Colonic mucosa (tissue), 4 donors: ENCODE data around the gene CENPVL1. TPM values are rescaled to one million over a fixed set of nuclear protein-coding genes. Genes with fewer than 3 reads are reported as not detected.

Experiments used
- DNase-seq: peaks from one replicate; pipeline ENCODE4 v3.0.0-alpha.2; 2020
- H3K27ac ChIP-seq: fragments of 200-600 bp; one replicate; pipeline ENCODE4 v1.8.0; 2021
- H3K27me3 ChIP-seq: fragments of 200-600 bp; one replicate; pipeline ENCODE4 v1.8.0; 2021
- H3K36me3 ChIP-seq: fragments of 200-600 bp; one replicate; pipeline ENCODE4 v1.8.0; 2021
- H3K4me1 ChIP-seq: fragments of 200-600 bp; one replicate; pipeline ENCODE4 v1.8.0; 2021; ENCODE audit warnings: mild to moderate bottlenecking
- H3K4me3 ChIP-seq: fragments of 200-600 bp; one replicate; pipeline ENCODE4 v1.8.0; 2021
- H3K9ac ChIP-seq, 2 donors: one replicate each; pipeline ENCODE4 v1.7.0; 2013; ENCODE audit warnings: control low read depth in 2 of 2, low read depth in 2 of 2, low read length in 2 of 2
- H3K9me3 ChIP-seq: fragments of 200-600 bp; one replicate; pipeline ENCODE4 v1.8.0; 2021
- intact Hi-C: fragments of 100-400 bp; cut with DNase I; formaldehyde crosslinking; loops from one replicate; pipeline ENCODE4 v1.14.1; 2022
- total RNA-seq, 2 donors: library from RNA; stranded (reverse); fragmentation: NEBNext Ultra II Directional in 1 of 2; extraction: Animal tissue kit (Norgen Biotek cat#: 25700) in 1 of 2; gene quantifications; one replicate each; pipeline ENCODE4 v1.2.1, GENCODE V29; 2021
- TF ChIP-seq, protein P1 (sequence below): fragments of 200-600 bp; IDR thresholded peaks from one replicate; pipeline ENCODE4 v1.8.0; 2022; ENCODE audit warnings: antibody characterized with exemption, mild to moderate bottlenecking
- donor health status: healthy.
- donor health status: DM: no; HTN: no; CAD: no.
- donor health status: DM: no; HTN: no; CAD: no.

Gene CENPVL1
- total RNA-seq, 2 donors from 2014 or later: not detected

DNA sequence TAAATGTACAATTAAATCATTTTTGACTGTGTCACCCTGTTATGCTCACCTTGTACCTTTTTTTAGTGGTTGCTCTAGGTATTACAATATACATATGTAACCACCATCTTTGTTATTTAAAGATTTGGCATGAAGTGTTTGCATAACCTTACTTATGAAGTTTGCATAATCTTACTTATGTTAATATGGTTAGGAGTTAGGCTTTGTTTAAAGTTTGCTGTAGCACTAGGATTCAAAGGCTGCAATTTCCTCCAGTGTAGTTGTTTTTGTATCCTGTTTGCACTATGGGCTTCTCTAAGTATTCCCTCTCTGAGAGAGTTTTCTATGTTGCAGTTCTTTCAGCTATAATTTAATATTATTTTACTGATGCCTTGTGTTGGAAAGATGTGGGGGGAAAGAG lies 17.9 kb downstream of the CENPVL1 start:
- no peaks in the 10 kb centered on the region for H3K27me3 ChIP-seq
- TF ChIP-seq, protein P1, sequence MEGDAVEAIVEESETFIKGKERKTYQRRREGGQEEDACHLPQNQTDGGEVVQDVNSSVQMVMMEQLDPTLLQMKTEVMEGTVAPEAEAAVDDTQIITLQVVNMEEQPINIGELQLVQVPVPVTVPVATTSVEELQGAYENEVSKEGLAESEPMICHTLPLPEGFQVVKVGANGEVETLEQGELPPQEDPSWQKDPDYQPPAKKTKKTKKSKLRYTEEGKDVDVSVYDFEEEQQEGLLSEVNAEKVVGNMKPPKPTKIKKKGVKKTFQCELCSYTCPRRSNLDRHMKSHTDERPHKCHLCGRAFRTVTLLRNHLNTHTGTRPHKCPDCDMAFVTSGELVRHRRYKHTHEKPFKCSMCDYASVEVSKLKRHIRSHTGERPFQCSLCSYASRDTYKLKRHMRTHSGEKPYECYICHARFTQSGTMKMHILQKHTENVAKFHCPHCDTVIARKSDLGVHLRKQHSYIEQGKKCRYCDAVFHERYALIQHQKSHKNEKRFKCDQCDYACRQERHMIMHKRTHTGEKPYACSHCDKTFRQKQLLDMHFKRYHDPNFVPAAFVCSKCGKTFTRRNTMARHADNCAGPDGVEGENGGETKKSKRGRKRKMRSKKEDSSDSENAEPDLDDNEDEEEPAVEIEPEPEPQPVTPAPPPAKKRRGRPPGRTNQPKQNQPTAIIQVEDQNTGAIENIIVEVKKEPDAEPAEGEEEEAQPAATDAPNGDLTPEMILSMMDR: no peak
- intact Hi-C loops: no loop called here

DNA sequence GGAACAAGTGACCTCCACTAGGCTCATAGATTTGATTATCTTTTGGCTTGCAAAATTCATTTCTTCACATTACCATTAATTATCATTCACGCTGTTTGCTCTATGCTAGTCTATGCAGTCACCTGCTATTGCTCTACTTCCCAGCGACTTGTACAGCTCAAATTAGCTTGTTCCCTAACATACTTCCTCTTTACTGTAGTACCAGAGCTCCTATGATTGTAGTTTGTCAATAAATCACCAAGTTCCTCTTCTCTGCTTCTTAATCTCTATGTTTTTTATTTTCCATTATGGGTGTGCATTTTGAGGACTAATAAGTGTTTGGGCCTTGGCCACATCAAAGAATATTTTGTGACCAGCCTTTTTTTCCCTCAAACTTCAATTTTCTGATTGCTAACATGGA lies 26.8 kb downstream of the CENPVL1 start:
- Histone ChIP-seq H3K27ac (no peak overlapping the region), H3K9me3 (no peaks in the 10 kb centered on the region), H3K9ac (no peak overlapping the region), H3K27me3 (no peaks in the 10 kb centered on the region), H3K36me3 (no peaks in the 10 kb centered on the region), H3K4me3 (no peak overlapping the region), H3K4me1 (no peaks in the 10 kb centered on the region)
- DNase-seq: no peak
- intact Hi-C loops: no loop called here
- TF ChIP-seq, protein P1: no peak

More for the DNA sequence above, 17.9 kb downstream of the CENPVL1 start:
- H3K36me3 ChIP-seq: no peaks in the 10 kb centered on the region
- no peaks in the 10 kb centered on the region for H3K9me3 ChIP-seq
- no peaks in the 10 kb centered on the region for H3K4me1 ChIP-seq
- no peak overlapping the region for H3K9ac ChIP-seq
- no peak overlapping the region for H3K4me3 ChIP-seq
- DNase-seq: no peak
- no peak overlapping the region for H3K27ac ChIP-seq

DNA sequence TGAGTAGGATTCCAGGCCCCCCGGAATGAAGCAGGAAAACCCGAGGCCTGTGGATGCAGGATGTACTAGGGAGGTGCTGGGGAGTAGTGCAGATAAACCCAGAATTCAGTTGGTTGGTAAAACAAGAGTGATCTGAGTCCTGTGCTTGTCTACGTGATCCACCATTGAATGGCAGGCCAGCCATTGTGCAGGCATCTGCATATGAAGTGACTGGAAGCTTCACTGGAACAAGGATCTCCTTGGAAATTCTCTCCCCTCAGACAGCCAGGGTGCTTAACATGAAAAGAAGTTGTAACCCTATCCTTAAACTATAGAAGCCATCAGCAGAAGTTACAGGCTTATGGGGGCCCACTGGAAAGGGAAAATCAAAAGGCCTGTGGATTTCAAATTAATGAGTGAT lies 32.3 kb downstream of the CENPVL1 start:
- no peaks in the 10 kb centered on the region for H3K27me3 ChIP-seq
- no peaks in the 10 kb centered on the region for H3K4me1 ChIP-seq
- H3K9ac ChIP-seq: no peak overlapping the region
- no peak overlapping the region for H3K27ac ChIP-seq
- H3K4me3 ChIP-seq: no peak overlapping the region
- TF ChIP-seq, protein P1: no peak
- H3K9me3 ChIP-seq: no peaks in the 10 kb centered on the region
- DNase-seq: no peak
- intact Hi-C loops: no loop called here
- no peaks in the 10 kb centered on the region for H3K36me3 ChIP-seq

DNA sequence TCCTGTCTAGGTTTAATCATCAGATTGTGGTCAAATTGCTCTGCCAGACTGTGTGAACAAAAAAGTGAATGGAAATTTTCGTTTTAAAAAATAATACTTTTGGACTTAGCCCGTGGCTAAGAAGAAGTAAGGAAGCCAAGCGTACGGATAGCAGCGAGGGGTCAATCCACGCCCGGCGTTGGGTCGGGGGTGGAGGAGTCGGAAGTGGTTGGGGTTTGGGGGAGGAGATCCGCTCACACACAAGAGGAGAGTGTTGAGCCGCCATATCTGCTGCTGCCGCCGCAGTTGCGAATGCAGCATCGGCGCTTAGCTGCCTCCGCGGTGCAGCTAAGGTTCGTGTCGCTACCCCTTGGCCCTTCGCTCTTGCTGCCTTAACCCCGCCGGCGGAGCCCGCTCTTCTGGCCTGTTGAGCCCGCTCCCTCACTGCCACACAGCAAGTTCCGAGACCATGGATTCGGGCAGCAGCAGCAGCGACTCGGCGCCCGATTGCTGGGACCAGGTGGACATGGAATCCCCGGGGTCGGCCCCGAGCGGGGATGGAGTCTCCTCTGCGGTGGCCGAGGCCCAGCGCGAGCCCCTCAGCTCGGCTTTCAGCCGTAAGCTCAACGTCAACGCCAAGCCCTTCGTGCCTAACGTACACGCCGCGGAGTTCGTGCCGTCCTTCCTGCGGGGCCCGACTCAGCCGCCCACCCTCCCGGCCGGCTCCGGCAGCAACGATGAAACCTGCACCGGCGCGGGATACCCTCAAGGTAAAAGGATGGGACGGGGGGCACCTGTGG lies 33.1 kb downstream of the CENPVL1 start, which contains the start of gene GSPT2:
Gene GSPT2 (plus strand): TSS at position 264 of the 779 bp plus-strand sequence. CDS start 185 bp downstream, at position 449.
- Histone ChIP-seq H3K27ac (no peak within 1 kb of the TSS), H3K4me3 (peak within 1 kb of the TSS; percentile 55), H3K9ac (peak within 1 kb of the TSS; percentile 66 to 80), H3K36me3 (no peaks in the 10 kb centered on the region), H3K27me3 (no peaks in the 10 kb centered on the region), H3K4me1 (no peaks in the 10 kb centered on the region), H3K9me3 (no peaks in the 10 kb centered on the region)
- TF ChIP-seq, protein P1: no peak
- intact Hi-C loops: no loop called here
- DNase-seq: peak; percentile 69

DNA sequence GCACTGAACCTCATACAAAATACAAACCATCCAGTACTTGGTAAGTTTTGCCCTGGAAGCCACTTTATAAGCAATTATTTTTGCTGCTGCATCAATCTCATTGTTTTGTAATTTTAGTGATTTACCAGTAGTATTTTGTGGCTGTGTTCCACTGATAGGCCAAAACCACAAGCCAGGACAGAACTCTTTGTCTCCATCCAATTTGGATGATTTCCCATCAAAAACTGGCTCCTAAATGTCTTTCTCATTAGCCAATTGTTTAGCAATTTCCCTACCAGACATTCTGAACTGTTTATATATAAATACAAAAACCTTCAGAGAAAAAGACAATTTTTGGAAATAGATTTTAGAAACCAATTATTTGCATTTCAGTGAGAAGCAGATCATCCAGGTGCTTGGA lies 37.4 kb downstream of the CENPVL1 start:
- Histone ChIP-seq H3K27ac (no peak overlapping the region), H3K9ac (no peak overlapping the region), H3K27me3 (no peaks in the 10 kb centered on the region), H3K4me1 (no peaks in the 10 kb centered on the region), H3K36me3 (no peaks in the 10 kb centered on the region), H3K9me3 (no peaks in the 10 kb centered on the region), H3K4me3 (no peak overlapping the region)
- DNase-seq: no peak
- intact Hi-C loops: no loop called here
- TF ChIP-seq, protein P1: no peak
